Measurements from ENCODE around the gene ZDHHC19.

DNA sequence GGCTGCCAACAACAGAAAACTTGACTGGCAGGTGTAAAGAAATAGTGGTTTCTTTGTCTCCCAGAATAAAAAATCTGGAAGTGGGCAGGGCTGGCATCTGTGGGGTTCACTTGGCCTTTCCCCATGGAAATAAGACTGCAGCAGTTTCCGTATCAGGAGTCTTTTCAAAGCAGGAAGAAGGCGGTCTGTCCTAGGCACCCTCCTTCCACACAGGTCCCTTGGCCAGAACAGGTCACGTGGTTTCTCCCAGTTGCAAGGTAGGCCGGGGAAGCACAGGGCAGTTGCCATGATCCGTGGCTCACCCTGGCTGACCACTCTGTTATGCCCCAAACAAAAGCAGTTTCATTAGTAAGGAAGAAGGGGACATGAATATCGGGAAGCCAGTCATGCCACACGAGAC is 45.4 kb downstream of the ZDHHC19 start:
- TF ChIP-seq POLR2AphosphoS5 (IDR thresholded peaks at IDR 0.05) (no peak), POLR2A (IDR thresholded peaks at IDR 0.05) (no peak)
- TF ChIP-seq, protein P1, sequence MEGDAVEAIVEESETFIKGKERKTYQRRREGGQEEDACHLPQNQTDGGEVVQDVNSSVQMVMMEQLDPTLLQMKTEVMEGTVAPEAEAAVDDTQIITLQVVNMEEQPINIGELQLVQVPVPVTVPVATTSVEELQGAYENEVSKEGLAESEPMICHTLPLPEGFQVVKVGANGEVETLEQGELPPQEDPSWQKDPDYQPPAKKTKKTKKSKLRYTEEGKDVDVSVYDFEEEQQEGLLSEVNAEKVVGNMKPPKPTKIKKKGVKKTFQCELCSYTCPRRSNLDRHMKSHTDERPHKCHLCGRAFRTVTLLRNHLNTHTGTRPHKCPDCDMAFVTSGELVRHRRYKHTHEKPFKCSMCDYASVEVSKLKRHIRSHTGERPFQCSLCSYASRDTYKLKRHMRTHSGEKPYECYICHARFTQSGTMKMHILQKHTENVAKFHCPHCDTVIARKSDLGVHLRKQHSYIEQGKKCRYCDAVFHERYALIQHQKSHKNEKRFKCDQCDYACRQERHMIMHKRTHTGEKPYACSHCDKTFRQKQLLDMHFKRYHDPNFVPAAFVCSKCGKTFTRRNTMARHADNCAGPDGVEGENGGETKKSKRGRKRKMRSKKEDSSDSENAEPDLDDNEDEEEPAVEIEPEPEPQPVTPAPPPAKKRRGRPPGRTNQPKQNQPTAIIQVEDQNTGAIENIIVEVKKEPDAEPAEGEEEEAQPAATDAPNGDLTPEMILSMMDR (IDR thresholded peaks at IDR 0.05) = no peak

Data from gastroesophageal sphincter (tissue), 3 donors.